C4-2B (cell line): ENCODE results near the gene RAB43.
"Not testable (repeated sequence)": the region's sequence is repeated elsewhere in the genome, so short reads cannot be mapped to it uniquely, and the experiment has no call there.

Experiments used
- H3K27ac ChIP-seq: fragments of 450-650 bp; 2 replicates; pipeline ENCODE4 v1.5.1; 2017
- ZFX ChIP-seq: fragments of 450-650 bp; IDR thresholded peaks from 2 replicates; pipeline ENCODE4 v1.6.1; 2017
- TF ChIP-seq, protein P1 (sequence below): fragments of 450-650 bp; conservative IDR thresholded peaks from 2 replicates; pipeline ENCODE4 v1.5.1; 2017; ENCODE audit warnings: mild to moderate bottlenecking

RAB43 gene

DNA sequence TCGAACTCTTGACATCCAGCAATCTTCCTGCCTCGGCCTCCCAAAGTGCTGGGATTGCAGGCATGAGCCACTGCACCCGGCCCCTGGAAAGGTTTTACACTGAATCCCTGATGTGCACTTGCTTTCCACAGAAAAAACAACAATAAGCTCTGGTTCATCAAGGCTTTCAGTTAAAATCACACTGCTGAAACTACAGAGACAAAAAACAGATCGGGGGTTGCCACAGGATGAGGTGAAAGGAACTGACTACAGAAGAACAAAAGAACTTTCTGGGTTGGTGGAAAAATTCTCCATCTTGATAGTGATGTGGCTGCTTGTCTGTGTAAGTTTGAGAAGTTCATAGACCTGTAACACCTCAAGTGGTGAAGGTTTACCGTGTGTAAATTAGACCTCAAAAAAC is 2.9 kb downstream of the RAB43 start:
- TF ChIP-seq, protein P1, sequence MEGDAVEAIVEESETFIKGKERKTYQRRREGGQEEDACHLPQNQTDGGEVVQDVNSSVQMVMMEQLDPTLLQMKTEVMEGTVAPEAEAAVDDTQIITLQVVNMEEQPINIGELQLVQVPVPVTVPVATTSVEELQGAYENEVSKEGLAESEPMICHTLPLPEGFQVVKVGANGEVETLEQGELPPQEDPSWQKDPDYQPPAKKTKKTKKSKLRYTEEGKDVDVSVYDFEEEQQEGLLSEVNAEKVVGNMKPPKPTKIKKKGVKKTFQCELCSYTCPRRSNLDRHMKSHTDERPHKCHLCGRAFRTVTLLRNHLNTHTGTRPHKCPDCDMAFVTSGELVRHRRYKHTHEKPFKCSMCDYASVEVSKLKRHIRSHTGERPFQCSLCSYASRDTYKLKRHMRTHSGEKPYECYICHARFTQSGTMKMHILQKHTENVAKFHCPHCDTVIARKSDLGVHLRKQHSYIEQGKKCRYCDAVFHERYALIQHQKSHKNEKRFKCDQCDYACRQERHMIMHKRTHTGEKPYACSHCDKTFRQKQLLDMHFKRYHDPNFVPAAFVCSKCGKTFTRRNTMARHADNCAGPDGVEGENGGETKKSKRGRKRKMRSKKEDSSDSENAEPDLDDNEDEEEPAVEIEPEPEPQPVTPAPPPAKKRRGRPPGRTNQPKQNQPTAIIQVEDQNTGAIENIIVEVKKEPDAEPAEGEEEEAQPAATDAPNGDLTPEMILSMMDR = no peak
- TF ChIP-seq ZFX = no peak
- H3K27ac ChIP-seq = no peak overlapping the region; the same call in 1 of the 2 replicates

GRCh38 chr3:129117134-129117533 is 4.5 kb downstream of the RAB43 start:
- TF ChIP-seq, protein P1 = no peak
- no peak for TF ChIP-seq ZFX
- no peak overlapping the region for H3K27ac ChIP-seq

DNA sequence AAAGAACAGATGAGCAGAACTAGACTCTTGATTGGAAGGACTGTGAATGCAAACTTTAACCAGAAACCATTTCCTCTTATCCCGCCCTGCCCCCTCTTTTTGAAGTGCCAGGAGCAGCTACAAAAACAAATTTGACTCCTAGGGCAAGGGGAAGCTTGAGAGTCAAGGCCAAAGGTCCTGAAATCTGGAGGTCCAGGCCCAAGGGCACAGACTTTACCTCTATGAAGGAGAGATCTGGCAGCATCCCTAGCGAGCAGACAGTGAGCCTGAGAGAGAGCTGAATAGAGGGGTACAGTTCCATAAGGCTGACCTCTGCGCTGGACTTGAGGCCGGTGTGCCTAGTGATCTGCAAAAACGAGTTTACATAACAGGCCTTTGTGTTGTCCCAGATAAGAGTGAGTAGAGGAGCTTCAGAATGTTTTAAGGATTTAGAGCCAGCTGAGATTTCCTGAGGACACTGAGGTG is 5.1 kb downstream of the RAB43 start:
- H3K27ac ChIP-seq = no peak overlapping the region
- TF ChIP-seq, protein P1 = no peak
- TF ChIP-seq ZFX = no peak

DNA sequence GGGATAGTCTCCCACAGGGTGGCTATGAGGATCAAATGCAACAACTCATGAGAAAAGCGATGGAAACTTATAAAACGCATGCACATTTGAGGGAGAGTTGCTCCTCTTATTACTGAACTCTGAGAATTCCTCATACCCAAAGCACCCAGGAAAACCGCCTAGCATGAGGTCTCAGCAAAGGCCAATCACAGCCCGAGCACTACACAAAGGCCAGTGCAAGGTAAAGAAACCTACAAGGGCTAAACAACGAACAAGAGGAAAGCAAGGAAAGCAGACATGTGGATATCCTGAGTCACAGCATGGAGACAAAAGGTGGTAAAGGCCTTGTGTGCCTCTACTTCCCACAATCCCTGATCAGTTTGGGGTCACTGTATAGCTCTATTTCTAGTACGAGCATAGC is 7.1 kb downstream of the RAB43 start:
- TF ChIP-seq, protein P1 = no peak
- TF ChIP-seq ZFX = no peak
- H3K27ac ChIP-seq = no peak overlapping the region

DNA sequence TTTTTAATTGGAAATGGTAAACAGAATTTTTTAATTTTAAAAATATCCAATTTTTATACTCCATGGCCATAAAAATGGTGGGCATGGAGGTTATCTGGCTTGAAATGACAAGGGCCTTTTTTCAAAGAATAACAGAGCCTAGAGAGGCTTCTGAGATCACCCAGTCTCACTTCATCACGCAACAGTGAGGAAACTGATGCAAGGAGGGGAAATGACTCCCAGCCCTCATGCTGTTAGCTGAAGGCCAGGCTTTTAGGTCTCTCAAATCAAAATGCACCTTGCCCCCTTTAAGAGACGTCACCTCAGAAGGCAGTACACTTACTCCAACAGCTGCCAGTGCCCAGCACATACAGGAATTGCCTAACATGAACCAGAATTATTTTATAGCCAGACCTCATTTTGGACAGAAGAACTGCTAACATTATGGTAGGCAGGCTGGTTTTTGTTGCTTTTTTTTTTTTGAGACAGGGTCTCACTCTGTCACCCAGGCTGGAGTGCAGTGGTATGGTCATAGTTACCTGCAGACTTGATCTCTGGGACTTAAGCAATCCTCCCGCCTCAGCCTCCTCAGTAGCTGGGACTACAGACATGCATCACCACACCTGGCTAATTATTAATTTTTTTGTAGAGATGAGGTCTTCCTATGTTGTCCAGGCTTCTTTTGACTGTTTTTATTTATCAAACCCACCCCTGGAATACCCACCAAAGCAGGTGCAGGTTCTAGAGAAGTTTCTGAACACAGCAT is 9.1 kb downstream of the RAB43 start:
- TF ChIP-seq ZFX = 0 out of 2 replicates have a peak, but pooled peaks have one; percentile 9
- TF ChIP-seq, protein P1 = no peak
- no peak overlapping the region for H3K27ac ChIP-seq

- not testable (repeated sequence) for H3K27ac ChIP-seq
These were observed 10.4 kb downstream of the RAB43 start for GRCh38 chr3:129111076-129111780.

GRCh38 chr3:129107793-129108192 is 13.8 kb downstream of the RAB43 start:
- H3K27ac ChIP-seq = peak overlapping the region; percentile 82
- TF ChIP-seq, protein P1 = no peak
- no peak for TF ChIP-seq ZFX
